ENCODE measurements around the gene SUMF2.
"Not testable (repeated sequence)": the region's sequence is repeated elsewhere in the genome, so short reads cannot be mapped to it uniquely, and the experiment has no call there.

Gene SUMF2

DNA sequence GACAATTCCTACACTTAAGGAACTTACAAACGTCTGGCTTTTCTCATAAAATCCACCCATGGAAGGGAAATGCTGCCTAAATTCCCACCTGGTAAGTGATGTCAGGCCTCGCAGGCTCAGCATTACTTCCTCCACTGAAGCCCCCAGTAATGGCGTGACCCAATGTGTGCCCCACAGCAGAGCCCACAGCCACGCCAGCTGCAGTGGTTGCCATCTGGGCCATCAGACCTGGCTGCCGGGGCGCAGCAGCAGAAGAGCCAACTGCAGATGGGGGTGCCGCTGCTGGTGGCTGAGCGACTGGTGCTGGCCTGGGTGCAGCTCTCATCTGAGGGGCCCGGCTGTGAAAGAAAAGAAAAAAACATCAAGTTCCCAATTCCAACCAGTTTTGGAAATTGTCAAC is 40.1 kb downstream of the SUMF2 start:
- not testable (repeated sequence) for DNase-seq (ENCODE audit: insufficient read length, low spot score); FAIRE-seq

DNA sequence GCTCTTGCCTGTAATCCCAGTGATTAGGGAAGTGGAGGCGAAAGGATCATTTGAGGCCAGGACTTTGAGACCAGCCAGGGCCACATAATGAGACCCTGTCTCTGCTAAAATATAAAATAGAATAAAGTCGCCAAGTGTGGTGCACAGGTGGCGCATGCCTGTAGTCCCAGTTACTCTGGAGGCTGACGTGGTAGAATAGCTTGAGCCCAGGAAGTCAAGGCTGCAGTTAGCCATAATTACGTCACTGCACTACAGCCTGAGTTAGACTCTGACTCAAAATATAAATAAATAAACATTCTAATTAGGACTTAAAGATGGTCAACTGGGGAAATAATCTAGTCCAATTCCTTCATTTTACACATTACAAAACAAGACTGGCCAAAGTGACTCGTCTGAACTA is 41.4 kb downstream of the SUMF2 start:
- FAIRE-seq (no peak), DNase-seq (ENCODE audit: insufficient read length, low spot score) (no peak)

DNA sequence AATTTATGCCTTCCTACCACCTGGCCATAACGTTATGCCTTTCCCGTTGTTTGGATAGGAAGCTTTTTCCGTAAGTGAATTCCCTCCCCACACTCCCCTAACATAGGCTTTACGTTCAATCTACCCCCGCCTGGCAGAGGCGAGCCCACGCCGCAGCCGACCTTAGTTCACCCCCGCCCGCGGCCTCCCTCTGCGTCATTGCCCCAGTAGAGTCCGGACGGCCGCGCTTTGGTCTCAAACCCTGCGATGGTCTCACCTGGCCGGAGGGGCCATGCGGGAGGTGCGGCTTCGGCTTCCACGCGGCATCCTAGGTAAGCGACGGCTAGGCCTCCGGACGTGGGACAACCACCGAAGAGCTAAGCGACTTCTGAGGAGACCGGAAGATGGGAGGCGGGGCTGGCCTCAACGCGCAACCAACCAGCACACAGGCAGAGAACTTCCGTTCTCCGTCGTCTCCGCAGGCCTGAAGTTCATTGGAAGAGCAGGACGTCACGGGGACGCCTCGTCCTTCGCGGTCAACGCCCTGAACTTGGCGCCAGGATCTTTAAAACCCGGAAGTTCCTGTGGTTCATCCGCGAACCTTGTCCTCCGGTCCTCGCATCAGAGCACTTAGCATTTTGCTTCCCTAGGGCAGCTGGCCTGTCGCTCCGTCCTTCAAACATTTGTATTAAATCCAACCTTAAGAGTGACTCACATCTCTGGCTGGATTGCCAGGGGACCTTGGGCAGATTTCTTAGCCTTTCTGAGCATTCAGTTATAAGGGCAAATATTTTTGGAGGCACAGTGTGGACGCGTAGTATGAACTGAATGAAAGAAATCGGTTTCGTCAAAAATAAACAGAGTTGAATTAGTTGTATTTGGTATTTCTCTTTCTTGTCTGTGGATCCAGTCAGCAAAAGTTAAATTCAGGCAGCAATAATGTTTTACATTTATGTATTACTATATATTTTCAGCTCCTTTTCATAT is 42.3 kb downstream of the SUMF2 start, which contains the start of gene CHCHD2:
Gene CHCHD2, minus strand, starts transcription at position 369 of the 966 bp plus-strand sequence. Its CDS starts 63 bp downstream, at position 306.
- FAIRE-seq = peak; percentile 91

DNA sequence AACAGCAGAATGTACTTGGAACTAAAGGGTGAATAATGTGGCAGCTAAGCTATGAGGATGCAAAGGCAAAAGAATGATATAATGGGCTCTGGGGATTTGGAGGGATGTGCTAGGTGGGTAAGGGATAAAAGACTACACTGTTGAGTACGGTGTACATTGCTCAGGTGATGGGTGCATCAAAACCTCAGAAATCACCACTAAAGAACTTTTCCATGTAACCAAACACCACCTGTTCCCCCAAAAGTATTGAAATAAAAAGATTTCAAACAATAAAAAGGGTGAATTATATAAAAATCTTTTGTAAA is 43.8 kb downstream of the SUMF2 start:
- FAIRE-seq = no peak

More for the DNA sequence above, 42.3 kb downstream of the SUMF2 start, which contains the start of gene CHCHD2:
- peak; percentile 99 for DNase-seq (ENCODE audit: insufficient read length, low spot score)

DNA sequence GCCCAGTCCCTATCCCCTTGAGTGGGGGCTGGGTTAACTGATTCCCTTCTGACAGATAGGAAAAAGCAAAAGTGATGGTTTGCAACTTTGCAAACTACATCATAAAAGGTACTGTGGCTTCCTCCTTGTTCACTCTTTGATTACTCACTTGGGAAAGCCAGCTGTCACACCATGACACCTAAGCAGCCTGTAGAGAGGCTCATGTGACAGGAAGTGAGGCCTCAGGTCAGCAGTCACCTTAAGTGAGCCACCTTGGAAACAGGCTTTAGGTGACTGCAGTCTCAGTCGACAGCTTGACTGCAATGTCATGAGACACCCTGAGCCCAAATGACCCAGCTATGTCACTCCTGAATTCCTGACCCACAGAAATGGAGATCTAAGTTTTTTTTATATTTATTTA is 46.5 kb downstream of the SUMF2 start:
- DNase-seq (ENCODE audit: insufficient read length, low spot score) = no peak
- no peak for FAIRE-seq

More for the DNA sequence above, 43.8 kb downstream of the SUMF2 start:
- no peak for DNase-seq (ENCODE audit: insufficient read length, low spot score)

DNA sequence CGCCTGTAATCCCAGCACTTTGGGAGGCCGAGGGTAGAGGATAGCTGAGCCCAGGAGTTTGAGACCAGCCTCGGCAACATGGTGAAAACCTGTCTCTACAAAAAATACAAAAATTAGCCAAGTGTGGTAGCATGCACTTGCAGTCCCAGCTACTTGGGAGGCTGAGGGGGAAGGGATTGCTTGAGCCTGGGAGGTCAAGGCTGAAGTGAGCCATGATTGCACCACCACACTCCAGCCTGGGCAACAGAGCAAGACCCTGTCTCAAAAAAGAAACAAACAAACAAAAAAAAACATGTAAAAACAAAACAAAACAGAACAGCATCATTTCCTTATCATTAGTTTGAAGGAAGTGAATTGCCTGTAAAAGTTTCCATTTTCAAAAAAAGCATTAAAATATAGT is 48.2 kb downstream of the SUMF2 start:
- not testable (repeated sequence) for DNase-seq (ENCODE audit: insufficient read length, low spot score); FAIRE-seq

DNA sequence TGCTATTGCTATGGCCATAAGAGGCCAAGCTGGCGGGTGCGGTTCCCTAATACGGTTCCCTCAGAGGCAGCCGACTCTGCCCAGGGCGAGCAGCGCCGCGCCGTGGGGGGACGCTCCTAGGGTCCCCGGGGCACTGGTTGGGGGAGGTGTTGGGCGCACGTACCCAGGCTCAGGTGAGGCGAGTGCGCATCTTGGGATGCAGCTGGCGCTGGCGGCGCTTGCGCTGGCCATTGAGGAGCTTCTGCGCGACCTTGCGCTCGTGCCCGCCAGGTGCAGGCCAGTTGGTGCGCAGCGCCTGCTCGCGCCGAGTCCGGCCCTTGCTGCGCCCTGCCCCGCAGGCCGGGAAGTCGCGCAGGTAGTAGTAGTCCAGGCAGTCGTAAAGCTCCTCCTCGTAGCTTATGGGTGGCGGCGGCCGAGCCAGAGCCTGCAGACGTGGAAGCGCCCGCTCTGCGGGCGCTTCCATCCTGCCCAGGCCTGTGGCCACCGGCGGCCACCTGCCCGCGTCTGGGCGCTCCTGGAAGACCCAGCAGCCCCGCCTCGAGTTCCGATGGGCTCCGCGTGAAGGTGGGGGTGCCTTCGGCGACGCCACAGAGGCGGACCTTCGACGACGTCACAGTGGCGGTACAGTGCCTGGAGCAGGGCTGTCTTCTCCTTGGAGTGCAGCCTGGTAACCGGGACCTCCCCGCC is 51.9 kb downstream of the SUMF2 start, which contains the start of gene NUPR2:
Gene NUPR2, minus strand, starts transcription at position 566 of the 687 bp plus-strand sequence. Its CDS starts 103 bp downstream, at position 463.
- DNase-seq (ENCODE audit: insufficient read length, low spot score) (no peak), FAIRE-seq (no peak)

DNA sequence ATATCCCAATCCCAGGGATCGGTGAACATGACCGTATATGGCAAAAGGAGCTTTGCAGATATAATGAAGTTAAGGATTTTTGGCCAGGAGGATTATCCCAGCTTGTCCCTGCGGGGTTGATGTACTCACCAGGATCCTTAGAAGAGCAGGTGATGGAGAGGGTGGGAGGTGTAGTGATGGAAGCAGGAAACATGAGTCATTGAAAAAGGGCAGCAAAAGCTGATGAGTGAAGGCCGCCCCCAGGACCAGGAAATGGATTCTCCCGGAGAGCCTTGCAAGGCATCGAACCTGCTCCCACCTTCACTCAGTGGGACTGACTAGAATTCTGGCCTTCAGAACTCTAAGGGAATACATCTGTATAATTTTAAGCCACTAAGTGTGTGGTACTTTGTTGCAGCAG is 57.4 kb downstream of the SUMF2 start:
- no peak for DNase-seq (ENCODE audit: insufficient read length, low spot score)
- no peak for FAIRE-seq

DNA sequence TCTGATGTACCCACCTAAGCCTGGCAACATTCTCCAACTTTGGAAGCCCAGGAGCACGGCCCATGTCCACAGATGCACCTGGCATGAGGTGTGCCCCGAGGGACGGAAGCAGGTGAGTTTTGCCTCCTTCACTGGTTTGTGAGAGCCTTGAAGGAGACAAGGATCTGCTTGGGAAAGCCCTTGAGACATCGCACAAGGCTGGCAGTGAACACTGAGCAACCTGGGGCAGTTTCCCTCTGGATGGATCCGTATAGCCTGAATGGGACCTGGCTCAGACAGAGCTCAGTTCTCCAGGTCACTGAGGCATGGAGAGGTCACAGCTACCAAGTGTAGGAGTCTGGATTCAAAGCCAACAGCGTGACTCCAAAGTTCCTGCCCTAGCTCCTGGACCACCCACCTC is 60.9 kb downstream of the SUMF2 start:
- no peak for FAIRE-seq
- DNase-seq (ENCODE audit: insufficient read length, low spot score) = no peak

DNA sequence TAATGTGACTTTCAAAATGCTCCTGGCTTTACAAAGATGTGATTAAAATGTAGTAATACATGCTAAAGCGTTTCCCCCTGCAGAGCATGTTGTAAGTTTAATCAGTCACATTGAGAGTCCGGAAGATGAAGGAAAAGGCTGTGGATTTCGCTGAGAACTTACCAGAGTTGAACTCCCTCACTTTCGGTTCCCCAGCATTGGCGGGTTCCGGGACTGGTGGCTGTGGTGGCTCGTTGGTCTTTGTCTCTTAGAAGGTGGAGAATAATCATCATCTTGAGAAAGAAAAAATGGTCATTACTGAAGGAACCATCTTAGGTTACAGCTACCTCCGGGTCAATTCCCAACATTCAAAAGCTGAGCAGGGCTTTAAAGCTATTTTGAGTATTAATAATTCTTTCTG is 61.7 kb downstream of the SUMF2 start:
- no peak for DNase-seq (ENCODE audit: insufficient read length, low spot score)
- FAIRE-seq = no peak

DNA sequence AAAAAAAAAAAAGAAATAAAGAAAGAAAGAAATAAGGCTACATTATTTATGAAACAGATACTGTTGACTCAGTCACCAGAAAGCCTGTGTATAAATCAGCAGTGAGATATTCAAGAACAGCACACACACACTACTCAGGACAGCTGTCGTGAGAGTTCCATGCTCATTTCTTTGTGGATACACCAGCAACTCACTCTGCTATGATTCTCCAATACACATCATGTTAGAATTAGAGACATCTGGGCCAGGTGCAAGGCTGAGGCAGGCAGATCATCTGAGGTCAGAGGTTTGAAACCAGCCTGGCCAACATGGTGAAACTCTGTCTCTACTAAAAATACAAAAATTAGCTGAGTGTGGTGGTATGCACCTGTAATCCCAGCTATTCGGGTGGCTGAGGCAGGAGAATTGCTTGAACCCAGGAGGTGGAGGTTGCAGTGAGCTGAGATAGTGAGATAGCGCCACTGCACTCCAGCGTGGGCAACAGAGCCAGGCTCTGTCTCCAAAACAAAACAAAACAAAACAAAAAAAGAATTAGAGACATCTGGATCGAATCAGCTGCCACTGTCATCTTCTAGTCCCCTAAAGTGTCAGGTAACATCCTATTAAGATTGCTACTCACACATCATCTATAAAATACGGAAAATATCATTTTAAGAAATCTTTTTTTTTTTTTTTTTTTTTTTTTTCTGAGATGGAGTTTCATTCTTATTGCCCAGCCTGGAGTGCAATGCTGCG is 63.3 kb downstream of the SUMF2 start:
- no peak for DNase-seq (ENCODE audit: insufficient read length, low spot score)

More for the DNA sequence above, 63.3 kb downstream of the SUMF2 start:
- FAIRE-seq = no peak

All from HTR-8/SVneo (cell line).